AG04450 (cell line): ENCODE results near the gene MYBPH. TPM values are rescaled to one million over a fixed set of nuclear protein-coding genes. Genes with fewer than 3 reads are reported as not detected.

Source experiments
- CTCF ChIA-PET: fragments of 300-600, 350-600 bp; formaldehyde crosslinking; extraction: SDS; loops from one replicate; lab custom pipeline; 2022; ENCODE audit warnings: antibody characterized with exemption, inconsistent platforms; lab: Charles Lee
- POLR2A ChIA-PET: fragments of 350-600 bp; formaldehyde crosslinking; extraction: SDS; loops from one replicate; lab custom pipeline; 2021; ENCODE audit warnings: antibody characterized with exemption, inconsistent platforms; lab: Yijun Ruan, JAX
- DNase-seq: peaks from one replicate; pipeline ENCODE4 v3.0.0-alpha.2; 2011; ENCODE audit warnings: low read depth, low spot score
- H3K27ac ChIP-seq: one replicate; pipeline ENCODE4 v1.5.1; 2012; ENCODE audit warnings: low read depth, low read length, control low read depth
- H3K27me3 ChIP-seq: one replicate; pipeline ENCODE4 v1.6.0; 2012; ENCODE audit warnings: low read length; ENCODE audit not compliant: control insufficient read depth, insufficient read depth
- H3K4me3 ChIP-seq: 2 replicates; pipeline ENCODE4 v1.5.1; 2011; ENCODE audit warnings: mild to moderate bottlenecking, low read depth, low read length, control low read depth
- H3K9me3 ChIP-seq: 2 replicates; pipeline ENCODE4 v1.5.1; 2012; ENCODE audit warnings: low read length; ENCODE audit not compliant: control insufficient read depth, insufficient read depth
- polyA plus RNA-seq: library from polyadenylated mRNA; depleted of rRNA; stranded (reverse); fragments of >200 nt; gene quantifications from 2 replicates; pipeline ENCODE4 v1.2.3, GENCODE V29; 2011
- TF ChIP-seq, protein P1 (sequence below): IDR thresholded peaks from 2 replicates; pipeline ENCODE4 v1.5.1; 2011; ENCODE audit warnings: low read depth, low read length, control low read depth, inconsistent platforms

Gene MYBPH
- polyA plus RNA-seq, 1 experiment, result 0.04 TPM

DNA sequence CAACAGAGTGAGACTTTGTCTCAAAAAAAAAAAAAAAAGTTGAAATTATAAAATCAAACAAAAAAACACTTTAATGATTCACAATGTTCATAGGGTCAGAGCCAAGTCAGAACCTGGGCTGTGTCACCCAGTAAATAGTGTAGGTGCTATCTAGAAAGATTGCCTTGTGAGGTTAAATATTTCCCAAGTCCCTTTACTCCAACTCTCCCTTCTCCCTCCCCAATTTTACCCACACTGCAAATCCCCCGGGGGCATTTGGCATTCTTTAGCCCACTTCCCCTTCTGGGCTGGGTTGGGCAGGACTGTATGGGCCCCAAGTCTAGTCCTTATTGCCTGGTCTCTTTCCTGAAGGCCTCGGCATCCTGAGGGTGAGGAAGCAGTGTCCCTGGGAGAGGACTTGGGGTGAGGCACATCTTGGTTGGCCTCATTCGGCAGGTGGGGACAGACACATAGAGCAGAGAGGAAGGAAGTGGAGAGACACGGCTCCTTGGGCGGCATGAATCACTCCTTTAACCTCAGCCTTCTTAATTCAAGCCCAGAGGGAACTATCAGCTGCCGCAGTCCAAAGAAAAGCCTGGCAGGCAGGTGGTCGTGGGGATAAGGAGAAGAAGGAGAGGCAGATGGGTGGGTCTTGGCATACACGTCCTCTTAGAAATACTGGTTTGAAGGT, 39.9 kb downstream of the MYBPH start:
- Histone ChIP-seq H3K27me3 (peaks cover 35% of the 10 kb centered on the region), H3K27ac (no peak overlapping the region), H3K4me3 (no peak overlapping the region), H3K9me3 (no peaks in the 10 kb centered on the region)
- ChIA-PET CTCF (interaction anchor here (5.6 kb wide), 1 partner anchor 17 kb away, joined by 24 read pairs; no protein-coding TSS in a partner anchor), POLR2A (no interaction called here)
- TF ChIP-seq, protein P1, sequence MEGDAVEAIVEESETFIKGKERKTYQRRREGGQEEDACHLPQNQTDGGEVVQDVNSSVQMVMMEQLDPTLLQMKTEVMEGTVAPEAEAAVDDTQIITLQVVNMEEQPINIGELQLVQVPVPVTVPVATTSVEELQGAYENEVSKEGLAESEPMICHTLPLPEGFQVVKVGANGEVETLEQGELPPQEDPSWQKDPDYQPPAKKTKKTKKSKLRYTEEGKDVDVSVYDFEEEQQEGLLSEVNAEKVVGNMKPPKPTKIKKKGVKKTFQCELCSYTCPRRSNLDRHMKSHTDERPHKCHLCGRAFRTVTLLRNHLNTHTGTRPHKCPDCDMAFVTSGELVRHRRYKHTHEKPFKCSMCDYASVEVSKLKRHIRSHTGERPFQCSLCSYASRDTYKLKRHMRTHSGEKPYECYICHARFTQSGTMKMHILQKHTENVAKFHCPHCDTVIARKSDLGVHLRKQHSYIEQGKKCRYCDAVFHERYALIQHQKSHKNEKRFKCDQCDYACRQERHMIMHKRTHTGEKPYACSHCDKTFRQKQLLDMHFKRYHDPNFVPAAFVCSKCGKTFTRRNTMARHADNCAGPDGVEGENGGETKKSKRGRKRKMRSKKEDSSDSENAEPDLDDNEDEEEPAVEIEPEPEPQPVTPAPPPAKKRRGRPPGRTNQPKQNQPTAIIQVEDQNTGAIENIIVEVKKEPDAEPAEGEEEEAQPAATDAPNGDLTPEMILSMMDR, result no peak
- no peak for DNase-seq

- Histone ChIP-seq H3K27me3 (peaks cover 33% of the 10 kb centered on the region), H3K27ac (no peak overlapping the region), H3K4me3 (no peak overlapping the region), H3K9me3 (no peaks in the 10 kb centered on the region)
- TF ChIP-seq, protein P1, result no peak
- DNase-seq, result no peak
- ChIA-PET POLR2A (no interaction called here), CTCF (interaction anchor here (1.4 to 5.6 kb wide), 2 partner anchors 13 to 16 kb away, joined by 3 to 24 read pairs; no protein-coding TSS in a partner anchor)
These were observed 41.5 kb downstream of the MYBPH start for GRCh38 chr1:203133970-203134725.

GRCh38 chr1:203131548-203132200, 44.0 kb downstream of the MYBPH start:
- TF ChIP-seq, protein P1, result no peak
- Histone ChIP-seq H3K27me3 (peaks cover 33% of the 10 kb centered on the region), H3K4me3 (no peak overlapping the region), H3K27ac (no peak overlapping the region), H3K9me3 (no peaks in the 10 kb centered on the region; the same call in 1 of the 2 replicates)
- DNase-seq, result no peak
- POLR2A ChIA-PET, result no interaction called here
- CTCF ChIA-PET, result interaction anchor here (1.3 to 5.6 kb wide), 3 partner anchors 13 to 84 kb away, joined by 7 to 24 read pairs (median 9); no protein-coding TSS in a partner anchor

GRCh38 chr1:203130358-203130985, 45.2 kb downstream of the MYBPH start:
- Histone ChIP-seq H3K9me3 (no peaks in the 10 kb centered on the region; the same call in 1 of the 2 replicates), H3K27ac (no peak overlapping the region), H3K27me3 (peaks cover 34% of the 10 kb centered on the region), H3K4me3 (no peak overlapping the region)
- TF ChIP-seq, protein P1, result no peak
- ChIA-PET CTCF (interaction anchor here (0.8 to 1.2 kb wide), 2 partner anchors 137 to 138 kb away, joined by 3 to 5 read pairs; no protein-coding TSS in a partner anchor), POLR2A (no interaction called here)
- DNase-seq, result no peak
